HepG2 (cell line): ENCODE data around the gene QSOX2. TPM values are rescaled to one million over a fixed set of nuclear protein-coding genes. Genes with fewer than 3 reads are reported as not detected.

Experiments
- ATRX ChIP-seq: sonication (generic); formaldehyde crosslinking; IDR thresholded peaks from 2 replicates; pipeline ENCODE4 v1.4.0; 2020; ENCODE audit warnings: missing genetic modification reagents, borderline replicate concordance
- CBX5 ChIP-seq: sonication (generic); formaldehyde crosslinking; IDR thresholded peaks from 2 replicates; pipeline ENCODE4 v1.4.0; 2020; ENCODE audit warnings: missing genetic modification reagents, borderline replicate concordance
- HMGXB4 ChIP-seq, 2 experiments: sonication (generic) in 1 of 2; formaldehyde crosslinking in 1 of 2; IDR thresholded peaks; 2 replicates each; pipeline versions ENCODE4 v1.4.0 to v1.6.1; 2018 to 2020; ENCODE audit warnings: missing genetic modification reagents in 2 of 2, borderline replicate concordance in 1 of 2, low read depth in 1 of 2, mild to moderate bottlenecking in 1 of 2, missing biosample characterization in 1 of 2
- JUNB ChIP-seq: sonication (generic); formaldehyde crosslinking; IDR thresholded peaks from 2 replicates; pipeline ENCODE4 v1.8.0; 2022; ENCODE audit warnings: missing genetic modification reagents, mild to moderate bottlenecking, borderline replicate concordance
- JUND ChIP-seq: sonication (generic); formaldehyde crosslinking; IDR thresholded peaks from 2 replicates; pipeline ENCODE4 v1.8.0; 2022; ENCODE audit warnings: mild to moderate bottlenecking, missing genetic modification reagents
- KDM2A ChIP-seq: sonication (generic); formaldehyde crosslinking; IDR thresholded peaks from 2 replicates; pipeline ENCODE4 v1.4.0; 2020; ENCODE audit warnings: low read depth, missing genetic modification reagents, borderline replicate concordance
- MTA3 ChIP-seq: sonication (generic); formaldehyde crosslinking; IDR thresholded peaks from 2 replicates; pipeline ENCODE4 v1.4.0; 2020; ENCODE audit warnings: missing genetic modification reagents
- PHF21A ChIP-seq: sonication (generic); formaldehyde crosslinking; IDR thresholded peaks from 2 replicates; pipeline ENCODE4 v1.5.0; 2020; ENCODE audit warnings: mild to moderate bottlenecking, missing genetic modification reagents
- SPEN ChIP-seq: sonication (generic); formaldehyde crosslinking; IDR thresholded peaks from 2 replicates; pipeline ENCODE4 v1.5.1; 2020; ENCODE audit warnings: low read depth, mild to moderate bottlenecking, missing genetic modification reagents
- XBP1 ChIP-seq: sonication (generic); formaldehyde crosslinking; IDR thresholded peaks from 2 replicates; pipeline ENCODE4 v1.5.0; 2020; ENCODE audit warnings: missing genetic modification reagents
- ZBTB37 ChIP-seq: sonication (generic); formaldehyde crosslinking; IDR thresholded peaks from 2 replicates; pipeline ENCODE4 v1.4.0; 2020; ENCODE audit warnings: mild to moderate bottlenecking, missing genetic modification reagents
- ZFP91 ChIP-seq: sonication (generic); formaldehyde crosslinking; IDR thresholded peaks from 2 replicates; pipeline ENCODE4 v1.9.0; 2022; ENCODE audit warnings: missing genetic modification reagents, mild to moderate bottlenecking, borderline replicate concordance
- ZFY ChIP-seq: sonication (generic); formaldehyde crosslinking; IDR thresholded peaks from 2 replicates; pipeline ENCODE4 v1.4.0; 2020; ENCODE audit warnings: missing genetic modification reagents
- ZNF136 ChIP-seq: sonication (generic); formaldehyde crosslinking; IDR thresholded peaks from 2 replicates; pipeline ENCODE4 v1.8.1; 2022; ENCODE audit warnings: low read depth, mild to moderate bottlenecking, moderate library complexity, missing genetic modification reagents
- ZNF687 ChIP-seq: sonication (generic); formaldehyde crosslinking; IDR thresholded peaks from 2 replicates; pipeline ENCODE4 v1.5.1; 2020; ENCODE audit warnings: mild to moderate bottlenecking, missing genetic modification reagents, moderate library complexity
- ZNF773 ChIP-seq: sonication (generic); formaldehyde crosslinking; IDR thresholded peaks from 2 replicates; pipeline ENCODE4 v1.4.0; 2020; ENCODE audit warnings: missing genetic modification reagents, borderline replicate concordance
- polyA plus RNA-seq, 8 experiments: library from polyadenylated mRNA; depleted of rRNA in 3 of 8; stranded (reverse) in 7 of 8; unstranded in 1 of 8; fragments of >200 nt; fragmentation: Illumina TruSeq in 4 of 8; extraction: Trizol in 4 of 8; gene quantifications; 2 replicates each; pipeline versions ENCODE4 v1.2.1 to v1.2.3, GENCODE V29; 2011 to 2016; ENCODE audit warnings: low read depth in 4 of 8, missing spikeins in 1 of 8, mixed read lengths in 1 of 8; ENCODE audit not compliant: insufficient read depth in 1 of 8
- total RNA-seq, 5 experiments: library from RNA; depleted of rRNA; stranded (reverse); fragments of >200 nt; fragmentation: Illumina TruSeq; extraction: Trizol; gene quantifications; 2 replicates each; pipeline ENCODE4 v1.2.3, GENCODE V29; 2016; ENCODE audit warnings: low read depth in 1 of 5

The QSOX2 gene
- total and polyA plus RNA-seq, 2 of the 13 experiments (the other 11 are each of a cell fraction or from before 2014, with no cell fraction given): 27.1 to 42.1 TPM

- TF ChIP-seq KDM2A (CRISPR knock-in tag) (0 out of 2 replicates have a peak, but pooled peaks have one; percentile 36), ZFP91 (no peak), JUND (CRISPR knock-in tag) (no peak), ZNF136 (CRISPR knock-in tag) (no peak), ZBTB37 (CRISPR knock-in tag) (no peak), HMGXB4 (CRISPR knock-in tag; IDR thresholded peaks at IDR 0.05; ENCODE audit: borderline replicate concordance in 1 of 2, low read depth in 1 of 2) (0 out of 4 replicates have a peak, but pooled peaks of 1 of the 2 experiments have one; percentile 16), MTA3 (CRISPR knock-in tag) (no peak), CBX5 (peak; percentile 46; the same call in 1 of the 2 replicates), ZFY (CRISPR knock-in tag) (peak; percentile 35; the same call in 1 of the 2 replicates), PHF21A (CRISPR knock-in tag) (no peak), SPEN (CRISPR knock-in tag) (no peak), JUNB (CRISPR knock-in tag) (no peak), XBP1 (no peak), ZNF773 (no peak), ZNF687 (peak; percentile 49), ATRX (CRISPR knock-in tag) (no peak)
Measured at GRCh38 chr9:136289651-136290507, 44.3 kb upstream of the QSOX2 start (continued).
